Tibial artery (tissue), 4 donors: Measurements from ENCODE around the gene IL17A.

Experiments
- DNase-seq, 2 donors: peaks; one replicate each; pipeline ENCODE4 v3.0.0-alpha.2; 2019
- H3K27ac ChIP-seq, 2 donors: fragments of 200-600 bp; sonication (generic) in 1 of 2; 1 replicate in 1 of 2; 2 replicates in 1 of 2; pipeline ENCODE4 v1.5.1; 2018 to 2019; ENCODE audit warnings: mild to moderate bottlenecking in 1 of 2
- H3K27me3 ChIP-seq, 2 donors: fragments of 200-600 bp; sonication (generic) in 1 of 2; one replicate each; pipeline versions ENCODE4 v1.5.1 to v1.6.0; 2016 to 2019
- H3K36me3 ChIP-seq, 3 donors: fragments of 200-600 bp; sonication (generic) in 2 of 3; one replicate each; pipeline ENCODE4 v1.5.1; 2016 to 2019; ENCODE audit warnings: mild to moderate bottlenecking in 2 of 3
- H3K4me1 ChIP-seq, 4 donors: fragments of 200-600 bp; sonication (generic) in 2 of 4; 1 replicate in 3 of 4; 2 replicates in 1 of 4; pipeline ENCODE4 v1.5.1; 2016 to 2019
- H3K4me3 ChIP-seq, 2 donors: fragments of 200-600 bp; sonication (generic) in 1 of 2; 1 replicate in 1 of 2; 2 replicates in 1 of 2; pipeline ENCODE4 v1.5.1; 2018 to 2019; ENCODE audit warnings: mild to moderate bottlenecking in 2 of 2
- H3K9me3 ChIP-seq, 3 donors: fragments of 200-600 bp; sonication (generic) in 1 of 3; one replicate each; pipeline ENCODE4 v1.5.1; 2016 to 2019
- CTCF ChIP-seq, 2 experiments: fragments of 200-600 bp in 1 of 2; fragments of 450-650 bp in 1 of 2; IDR thresholded peaks; one replicate each; pipeline ENCODE4 v1.5.1; 2017 to 2019; ENCODE audit warnings: antibody characterized with exemption in 2 of 2, mild to moderate bottlenecking in 1 of 2, moderate library complexity in 1 of 2
- intact Hi-C: fragments of 100-400 bp; cut with DNase I; formaldehyde crosslinking; loops from one replicate; pipeline ENCODE4 v1.15.0; 2023; ENCODE audit warnings: low total_unique reads

IL17A gene

GRCh38 chr6:52216932-52217575, 30.9 kb downstream of the IL17A start:
- TF ChIP-seq CTCF (IDR thresholded peaks at IDR 0.05): no peak
- intact Hi-C loops: no loop called here

GRCh38 chr6:52217761-52218160, 31.6 kb downstream of the IL17A start:
- H3K4me1 ChIP-seq: no peaks in the 10 kb centered on the region
- H3K9me3 ChIP-seq: no peaks in the 10 kb centered on the region
- no peak overlapping the region for H3K4me3 ChIP-seq
- no peak for TF ChIP-seq CTCF (IDR thresholded peaks at IDR 0.05)
- H3K27me3 ChIP-seq: no peaks in the 10 kb centered on the region
- intact Hi-C loops: no loop called here
- no peak for DNase-seq
- H3K36me3 ChIP-seq: no peaks in the 10 kb centered on the region
- no peak overlapping the region for H3K27ac ChIP-seq

More at GRCh38 chr6:52216932-52217575, 30.9 kb downstream of the IL17A start:
- no peaks in the 10 kb centered on the region for H3K36me3 ChIP-seq
- H3K27me3 ChIP-seq: no peaks in the 10 kb centered on the region
- H3K9me3 ChIP-seq: no peaks in the 10 kb centered on the region
- no peaks in the 10 kb centered on the region for H3K4me1 ChIP-seq
- no peak overlapping the region for H3K27ac ChIP-seq
- no peak for DNase-seq
- H3K4me3 ChIP-seq: no peak overlapping the region

- DNase-seq: no peak
- Histone ChIP-seq H3K36me3 (no peaks in the 10 kb centered on the region), H3K4me1 (no peaks in the 10 kb centered on the region), H3K27me3 (no peaks in the 10 kb centered on the region), H3K4me3 (no peak overlapping the region), H3K9me3 (no peaks in the 10 kb centered on the region), H3K27ac (no peak overlapping the region)
- no peak for TF ChIP-seq CTCF (IDR thresholded peaks at IDR 0.05)
- intact Hi-C loops: loop anchor here (10.0 kb wide), 1 partner anchor 157 kb away; no protein-coding TSS in a partner anchor
These were observed 35.1 kb downstream of the IL17A start for GRCh38 chr6:52221302-52221701.

GRCh38 chr6:52227495-52227894, 41.3 kb downstream of the IL17A start:
- no peak overlapping the region for H3K4me3 ChIP-seq
- no peak for TF ChIP-seq CTCF (IDR thresholded peaks at IDR 0.05)
- no peaks in the 10 kb centered on the region for H3K36me3 ChIP-seq
- no peaks in the 10 kb centered on the region for H3K27me3 ChIP-seq
- H3K4me1 ChIP-seq: no peaks in the 10 kb centered on the region
- intact Hi-C loops: loop anchor here (10.0 kb wide), 1 partner anchor 163 kb away; no protein-coding TSS in a partner anchor
- H3K9me3 ChIP-seq: no peaks in the 10 kb centered on the region
- DNase-seq: no peak
- H3K27ac ChIP-seq: no peak overlapping the region

GRCh38 chr6:52230685-52231084, 44.5 kb downstream of the IL17A start:
- Histone ChIP-seq H3K4me3 (no peak overlapping the region), H3K27me3 (peaks cover 0 to 2% of the 10 kb centered on the region in 2 donors), H3K36me3 (no peaks in the 10 kb centered on the region), H3K4me1 (peaks cover 0 to 3% (median 0%) of the 10 kb centered on the region in 4 donors), H3K9me3 (no peaks in the 10 kb centered on the region), H3K27ac (no peak overlapping the region)
- no peak for TF ChIP-seq CTCF (IDR thresholded peaks at IDR 0.05)
- intact Hi-C loops: no loop called here
- DNase-seq: no peak
